Neural cell (in vitro differentiated cells): ENCODE data around the gene NCKAP5. TPM values are rescaled to one million over a fixed set of nuclear protein-coding genes. Genes with fewer than 3 reads are reported as not detected.

Experiments
- H2AFZ ChIP-seq: fragments of 200-600, 300-800 bp; sonication (generic), shearing (Covaris generic); 2 replicates; pipeline ENCODE4 v1.6.0; 2014; ENCODE audit warnings: low read depth, mild to moderate bottlenecking, antibody characterized with exemption, low read length, moderate library complexity
- H3F3A ChIP-seq: fragments of 200-600 bp; shearing (Covaris generic); 2 replicates; pipeline ENCODE4 v1.6.1; 2016; ENCODE audit warnings: mild to moderate bottlenecking, moderate library complexity, mixed read lengths, antibody characterized with exemption, low read length; ENCODE audit not compliant: insufficient read depth, poor library complexity, severe bottlenecking
- H3K27ac ChIP-seq: fragments of 200-600, 300-800 bp; sonication (generic), shearing (Covaris generic); 2 replicates; pipeline ENCODE4 v1.5.1; 2014; ENCODE audit warnings: mild to moderate bottlenecking, low read length, moderate library complexity
- H3K27me3 ChIP-seq: fragments of 300-800, 200-600 bp; sonication (generic), shearing (Covaris generic); 2 replicates; pipeline ENCODE4 v1.6.0; 2014; ENCODE audit warnings: mild to moderate bottlenecking, low read depth, low read length, moderate library complexity; ENCODE audit not compliant: insufficient read depth
- H3K36me3 ChIP-seq: fragments of 300-800, 200-600 bp; sonication (generic), shearing (Covaris generic); 2 replicates; pipeline ENCODE4 v1.5.1; 2014; ENCODE audit warnings: mild to moderate bottlenecking, antibody characterized with exemption, low read length, moderate library complexity; ENCODE audit not compliant: insufficient read depth
- H3K4me2 ChIP-seq: fragments of 300-800, 200-600 bp; sonication (generic), shearing (Covaris generic); 2 replicates; pipeline ENCODE4 v1.6.0; 2014; ENCODE audit warnings: mild to moderate bottlenecking, low read length
- H3K4me3 ChIP-seq: fragments of 300-800, 200-600 bp; sonication (generic), shearing (Covaris generic); 2 replicates; pipeline ENCODE4 v1.5.1; 2014; ENCODE audit warnings: mild to moderate bottlenecking, low read length, moderate library complexity
- H3K79me2 ChIP-seq: fragments of 200-600 bp; shearing (Covaris generic); replicated peaks from 2 replicates; pipeline ENCODE4 v1.6.0; 2014; ENCODE audit warnings: mild to moderate bottlenecking, low read length, moderate library complexity; ENCODE audit not compliant: insufficient read depth
- H3K9ac ChIP-seq: fragments of 300-800, 200-600 bp; sonication (generic), shearing (Covaris generic); 2 replicates; pipeline ENCODE4 v1.6.1; 2016; ENCODE audit warnings: mild to moderate bottlenecking, low read length, mixed read lengths
- H3K9me2 ChIP-seq: fragments of 200-600 bp; shearing (Covaris generic); 2 replicates; pipeline ENCODE4 v1.6.1; 2016; ENCODE audit warnings: mild to moderate bottlenecking, low read length, mixed read lengths; ENCODE audit not compliant: insufficient read depth
- H3K9me3 ChIP-seq: fragments of 200-600, 300-800 bp; sonication (generic), shearing (Covaris generic); 2 replicates; pipeline ENCODE4 v1.6.1; 2016; ENCODE audit warnings: mild to moderate bottlenecking, mixed run types, low read length, moderate library complexity, mixed read lengths
- H4K20me1 ChIP-seq: fragments of 200-600 bp; shearing (Covaris generic); 2 replicates; pipeline ENCODE4 v1.6.1; 2016; ENCODE audit warnings: mild to moderate bottlenecking, mixed run types; ENCODE audit not compliant: insufficient read depth
- EP300 ChIP-seq: fragments of 450-650 bp; conservative IDR thresholded peaks from 2 replicates; pipeline ENCODE4 v1.6.1; 2014; ENCODE audit warnings: antibody characterized with exemption, mild to moderate bottlenecking, moderate library complexity; ENCODE audit not compliant: poor library complexity, severe bottlenecking
- EZH2 ChIP-seq: fragments of 200-600, 300-800 bp; shearing (Covaris generic), sonication (generic); IDR thresholded peaks from 2 replicates; pipeline ENCODE4 v1.6.1; 2014; ENCODE audit warnings: antibody characterized with exemption, low read length, borderline replicate concordance, mild to moderate bottlenecking; ENCODE audit not compliant: insufficient read depth, poor library complexity, severe bottlenecking
- MXI1 ChIP-seq: fragments of 450-650 bp; conservative IDR thresholded peaks from 2 replicates; pipeline ENCODE4 v1.6.1; 2014; ENCODE audit warnings: antibody characterized with exemption, mild to moderate bottlenecking; ENCODE audit not compliant: poor library complexity, severe bottlenecking
- POLR2AphosphoS5 ChIP-seq: IDR thresholded peaks from 2 replicates; pipeline ENCODE4 v1.6.1; 2012
- RAD21 ChIP-seq: fragments of 450-650 bp; conservative IDR thresholded peaks from 2 replicates; pipeline ENCODE4 v1.6.1; 2014; ENCODE audit warnings: antibody characterized with exemption, mild to moderate bottlenecking, moderate library complexity
- REST ChIP-seq: IDR thresholded peaks from 2 replicates; pipeline ENCODE4 v1.6.1; 2012; ENCODE audit warnings: borderline replicate concordance
- SMC3 ChIP-seq: fragments of 450-650 bp; conservative IDR thresholded peaks from 2 replicates; pipeline ENCODE4 v1.6.1; 2014; ENCODE audit warnings: antibody characterized with exemption, mild to moderate bottlenecking, moderate library complexity; ENCODE audit not compliant: poor library complexity
- TAF1 ChIP-seq: IDR thresholded peaks from 2 replicates; pipeline ENCODE4 v1.6.1; 2012; ENCODE audit warnings: low read depth
- polyA plus RNA-seq: library from polyadenylated mRNA; depleted of rRNA; stranded (reverse); fragments of >200 nt; gene quantifications from 2 replicates; pipeline ENCODE4 v1.2.3, GENCODE V29; 2014
- TF ChIP-seq, protein P1 (sequence below): fragments of 450-650 bp; IDR thresholded peaks from 2 replicates; pipeline ENCODE4 v1.5.1; 2014; ENCODE audit warnings: antibody characterized with exemption, mild to moderate bottlenecking, moderate library complexity; ENCODE audit not compliant: poor library complexity, severe bottlenecking

Gene NCKAP5
- polyA plus RNA-seq, 1 donor from 2014 or later, result 2.4 TPM

GRCh38 chr2:133171393-133172004, 396.8 kb downstream of the NCKAP5 start:
- no peak overlapping the region for H3K4me3 ChIP-seq
- H3K4me2 ChIP-seq, result no peak overlapping the region
- no peaks in the 10 kb centered on the region for H3K27me3 ChIP-seq
- no peak overlapping the region for H3K27ac ChIP-seq
- H3K79me2 ChIP-seq, result no peaks in the 10 kb centered on the region
- H3K9me3 ChIP-seq, result no peaks in the 10 kb centered on the region
- H3K9me2 ChIP-seq, result no peaks in the 10 kb centered on the region
- H3K9ac ChIP-seq, result no peak overlapping the region
- H4K20me1 ChIP-seq, result no peaks in the 10 kb centered on the region
- no peak for TF ChIP-seq EP300
- TF ChIP-seq, protein P1, sequence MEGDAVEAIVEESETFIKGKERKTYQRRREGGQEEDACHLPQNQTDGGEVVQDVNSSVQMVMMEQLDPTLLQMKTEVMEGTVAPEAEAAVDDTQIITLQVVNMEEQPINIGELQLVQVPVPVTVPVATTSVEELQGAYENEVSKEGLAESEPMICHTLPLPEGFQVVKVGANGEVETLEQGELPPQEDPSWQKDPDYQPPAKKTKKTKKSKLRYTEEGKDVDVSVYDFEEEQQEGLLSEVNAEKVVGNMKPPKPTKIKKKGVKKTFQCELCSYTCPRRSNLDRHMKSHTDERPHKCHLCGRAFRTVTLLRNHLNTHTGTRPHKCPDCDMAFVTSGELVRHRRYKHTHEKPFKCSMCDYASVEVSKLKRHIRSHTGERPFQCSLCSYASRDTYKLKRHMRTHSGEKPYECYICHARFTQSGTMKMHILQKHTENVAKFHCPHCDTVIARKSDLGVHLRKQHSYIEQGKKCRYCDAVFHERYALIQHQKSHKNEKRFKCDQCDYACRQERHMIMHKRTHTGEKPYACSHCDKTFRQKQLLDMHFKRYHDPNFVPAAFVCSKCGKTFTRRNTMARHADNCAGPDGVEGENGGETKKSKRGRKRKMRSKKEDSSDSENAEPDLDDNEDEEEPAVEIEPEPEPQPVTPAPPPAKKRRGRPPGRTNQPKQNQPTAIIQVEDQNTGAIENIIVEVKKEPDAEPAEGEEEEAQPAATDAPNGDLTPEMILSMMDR, result peak; percentile 88
- no peak for TF ChIP-seq MXI1
- peak; percentile 97 for TF ChIP-seq SMC3
- TF ChIP-seq RAD21, result peak; percentile 94
- H3F3A ChIP-seq, result no peaks in the 10 kb centered on the region
- no peaks in the 10 kb centered on the region for H3K36me3 ChIP-seq
- no peak overlapping the region for H2AFZ ChIP-seq

DNA sequence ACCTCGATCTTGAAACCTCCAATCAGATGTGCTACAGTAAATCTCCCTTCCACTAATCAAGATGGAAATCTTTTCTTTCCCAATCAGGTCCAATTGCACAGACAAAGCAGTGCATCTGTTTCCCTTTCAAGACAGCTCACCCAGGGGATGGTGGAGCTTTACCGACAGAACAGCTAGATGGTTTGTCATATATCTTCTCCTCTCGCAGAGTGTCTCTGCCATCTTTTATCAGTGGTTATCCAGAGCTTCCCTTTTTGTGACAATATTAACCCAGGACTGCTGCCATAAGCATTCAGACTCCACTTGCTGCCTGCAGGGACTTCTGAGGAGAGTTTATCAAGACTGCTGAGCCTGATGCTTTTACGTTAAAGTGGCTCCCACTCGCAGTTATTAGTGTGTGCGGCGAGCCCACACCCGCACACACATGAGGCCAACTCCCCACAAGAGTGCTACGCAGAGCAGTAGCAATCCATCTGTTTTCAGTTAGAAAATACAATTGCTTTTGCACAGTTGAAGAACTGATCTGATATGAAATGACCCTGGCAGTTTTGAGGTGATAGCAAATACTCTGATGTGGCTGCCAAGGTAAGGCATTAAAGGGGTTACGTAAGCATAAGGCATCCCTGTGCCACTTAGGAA, 398.9 kb downstream of the NCKAP5 start:
- Histone ChIP-seq H3F3A (no peaks in the 10 kb centered on the region), H3K4me2 (no peak overlapping the region), H3K4me3 (no peak overlapping the region), H3K27me3 (no peaks in the 10 kb centered on the region), H2AFZ (no peak overlapping the region), H3K9ac (no peak overlapping the region), H3K9me2 (no peaks in the 10 kb centered on the region), H3K27ac (no peak overlapping the region), H3K9me3 (no peaks in the 10 kb centered on the region), H4K20me1 (no peaks in the 10 kb centered on the region), H3K36me3 (no peaks in the 10 kb centered on the region), H3K79me2 (no peaks in the 10 kb centered on the region)
- no peak for TF ChIP-seq RAD21
- TF ChIP-seq SMC3, result no peak
- TF ChIP-seq EP300, result no peak
- no peak for TF ChIP-seq REST
- TF ChIP-seq, protein P1, result no peak
- no peak for TF ChIP-seq MXI1
- TF ChIP-seq TAF1, result no peak
- TF ChIP-seq POLR2AphosphoS5, result no peak
- TF ChIP-seq EZH2, result no peak
